ENCODE data around the gene CCDC85C.
A peak's percentile ranks its signal among the peaks of the same experiment; 100 is the strongest.

- TF ChIP-seq CTCF (IDR thresholded peaks at IDR 0.05) = no peak
- no peak for TF ChIP-seq POLR2A (IDR thresholded peaks at IDR 0.05)
- peak; percentile 42 for TF ChIP-seq POLR2AphosphoS5 (IDR thresholded peaks at IDR 0.05)
These were observed 35.1 kb downstream of the CCDC85C start for GRCh38 chr14:99568567-99569560.

Measured in prostate gland (tissue), 2 donors.